Measurements from ENCODE around the gene PKP4. TPM values are rescaled to one million over a fixed set of nuclear protein-coding genes. Genes with fewer than 3 reads are reported as not detected.

The PKP4 gene
- total RNA-seq, 1 donor from 2014 or later, result 64.9 TPM

GRCh38 chr2:158498749-158499136, 42.0 kb downstream of the PKP4 start:
- Mint-ChIP-seq H3K4me1 (ENCODE audit: unreplicated experiment) (peaks cover 14% of the 10 kb centered on the region), H3K27ac (ENCODE audit: unreplicated experiment) (no peak overlapping the region), H3K4me3 (ENCODE audit: unreplicated experiment) (no peak overlapping the region), H3K27me3 (ENCODE audit: unreplicated experiment) (no peaks in the 10 kb centered on the region), H3K36me3 (ENCODE audit: low read depth, unreplicated experiment) (no peaks in the 10 kb centered on the region), H3K9me3 (ENCODE audit: unreplicated experiment) (no peaks in the 10 kb centered on the region)
- no peak for DNase-seq (ENCODE audit: low spot score)
- no peak for TF ChIP-seq CTCF (IDR thresholded peaks at IDR 0.05; ENCODE audit: unreplicated experiment)

- Mint-ChIP-seq H3K4me3 (ENCODE audit: unreplicated experiment) (no peak overlapping the region), H3K4me1 (ENCODE audit: unreplicated experiment) (peaks cover 14% of the 10 kb centered on the region), H3K36me3 (ENCODE audit: low read depth, unreplicated experiment) (no peaks in the 10 kb centered on the region), H3K27me3 (ENCODE audit: unreplicated experiment) (no peaks in the 10 kb centered on the region), H3K9me3 (ENCODE audit: unreplicated experiment) (no peaks in the 10 kb centered on the region), H3K27ac (ENCODE audit: unreplicated experiment) (no peak overlapping the region)
- no peak for TF ChIP-seq CTCF (IDR thresholded peaks at IDR 0.05; ENCODE audit: unreplicated experiment)
- no peak for DNase-seq (ENCODE audit: low spot score)
Observed at GRCh38 chr2:158499383-158499782, 42.6 kb downstream of the PKP4 start.

GRCh38 chr2:158500333-158500732, 43.6 kb downstream of the PKP4 start:
- Mint-ChIP-seq H3K9me3 (ENCODE audit: unreplicated experiment) (no peaks in the 10 kb centered on the region), H3K36me3 (ENCODE audit: low read depth, unreplicated experiment) (no peaks in the 10 kb centered on the region), H3K27ac (ENCODE audit: unreplicated experiment) (no peak overlapping the region), H3K4me1 (ENCODE audit: unreplicated experiment) (peaks cover 19% of the 10 kb centered on the region), H3K27me3 (ENCODE audit: unreplicated experiment) (no peaks in the 10 kb centered on the region), H3K4me3 (ENCODE audit: unreplicated experiment) (no peak overlapping the region)
- TF ChIP-seq CTCF (IDR thresholded peaks at IDR 0.05; ENCODE audit: unreplicated experiment), result no peak
- DNase-seq (ENCODE audit: low spot score), result no peak

GRCh38 chr2:158501301-158501700, 44.5 kb downstream of the PKP4 start:
- Mint-ChIP-seq H3K4me3 (ENCODE audit: unreplicated experiment) (no peak overlapping the region), H3K4me1 (ENCODE audit: unreplicated experiment) (peaks cover 19% of the 10 kb centered on the region), H3K27ac (ENCODE audit: unreplicated experiment) (no peak overlapping the region), H3K27me3 (ENCODE audit: unreplicated experiment) (no peaks in the 10 kb centered on the region), H3K36me3 (ENCODE audit: low read depth, unreplicated experiment) (no peaks in the 10 kb centered on the region), H3K9me3 (ENCODE audit: unreplicated experiment) (no peaks in the 10 kb centered on the region)
- no peak for DNase-seq (ENCODE audit: low spot score)
- TF ChIP-seq CTCF (IDR thresholded peaks at IDR 0.05; ENCODE audit: unreplicated experiment), result no peak

- no peak overlapping the region for H3K27ac Mint-ChIP-seq (ENCODE audit: unreplicated experiment)
- H3K9me3 Mint-ChIP-seq (ENCODE audit: unreplicated experiment), result no peaks in the 10 kb centered on the region
- no peaks in the 10 kb centered on the region for H3K27me3 Mint-ChIP-seq (ENCODE audit: unreplicated experiment)
- DNase-seq (ENCODE audit: low spot score), result no peak
- H3K4me3 Mint-ChIP-seq (ENCODE audit: unreplicated experiment), result no peak overlapping the region
- no peak for TF ChIP-seq CTCF (IDR thresholded peaks at IDR 0.05; ENCODE audit: unreplicated experiment)
- no peaks in the 10 kb centered on the region for H3K36me3 Mint-ChIP-seq (ENCODE audit: low read depth, unreplicated experiment)
- peaks cover 7% of the 10 kb centered on the region for H3K4me1 Mint-ChIP-seq (ENCODE audit: unreplicated experiment)
Observed at GRCh38 chr2:158502974-158503373, 46.2 kb downstream of the PKP4 start.

All from endothelial cell (in vitro differentiated cells).